ENCODE data around the gene PITPNB. TPM values are rescaled to one million over a fixed set of nuclear protein-coding genes. Genes with fewer than 3 reads are reported as not detected.

Gene PITPNB
- total RNA-seq, 3 donors from 2014 or later, result 41.1 to 49.2 (median 47.5) TPM

DNA sequence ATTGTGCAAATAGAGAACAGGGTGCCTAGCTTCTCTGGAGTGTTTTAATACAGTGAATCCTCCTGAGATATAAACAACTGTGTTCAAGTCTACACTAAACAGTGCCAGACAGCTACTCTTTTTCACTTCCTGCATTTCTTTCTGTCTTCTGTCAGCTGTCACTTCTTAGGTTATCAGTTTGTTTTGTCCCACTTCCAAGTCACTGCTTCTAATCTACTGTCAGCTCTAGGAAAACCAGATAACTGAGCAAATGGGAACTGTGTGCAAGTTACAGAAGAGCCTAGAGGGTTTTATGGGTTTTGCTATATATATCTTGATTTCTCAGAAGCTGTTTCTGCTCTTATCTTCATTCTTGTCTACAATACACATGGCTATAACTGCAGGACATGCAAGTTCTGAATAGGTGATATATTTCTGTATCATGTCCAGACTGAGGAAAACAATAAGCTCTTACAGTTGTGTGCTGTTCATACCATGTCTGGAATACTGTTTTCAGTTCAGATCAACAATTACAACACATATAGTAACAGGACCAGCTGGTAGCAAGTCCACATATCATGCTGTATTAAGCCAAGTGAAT lies 5.8 kb downstream of the PITPNB start:
- no peak overlapping the region for H3K27ac ChIP-seq
- no peak for DNase-seq (ENCODE audit: low spot score in 2 of 2)
- peaks cover 0 to 10% of the 10 kb centered on the region in 2 donors for H3K4me1 ChIP-seq
- TF ChIP-seq POLR2A (IDR thresholded peaks at IDR 0.05) (no peak), POLR2AphosphoS5 (IDR thresholded peaks at IDR 0.05) (no peak)
- TF ChIP-seq, protein P1, sequence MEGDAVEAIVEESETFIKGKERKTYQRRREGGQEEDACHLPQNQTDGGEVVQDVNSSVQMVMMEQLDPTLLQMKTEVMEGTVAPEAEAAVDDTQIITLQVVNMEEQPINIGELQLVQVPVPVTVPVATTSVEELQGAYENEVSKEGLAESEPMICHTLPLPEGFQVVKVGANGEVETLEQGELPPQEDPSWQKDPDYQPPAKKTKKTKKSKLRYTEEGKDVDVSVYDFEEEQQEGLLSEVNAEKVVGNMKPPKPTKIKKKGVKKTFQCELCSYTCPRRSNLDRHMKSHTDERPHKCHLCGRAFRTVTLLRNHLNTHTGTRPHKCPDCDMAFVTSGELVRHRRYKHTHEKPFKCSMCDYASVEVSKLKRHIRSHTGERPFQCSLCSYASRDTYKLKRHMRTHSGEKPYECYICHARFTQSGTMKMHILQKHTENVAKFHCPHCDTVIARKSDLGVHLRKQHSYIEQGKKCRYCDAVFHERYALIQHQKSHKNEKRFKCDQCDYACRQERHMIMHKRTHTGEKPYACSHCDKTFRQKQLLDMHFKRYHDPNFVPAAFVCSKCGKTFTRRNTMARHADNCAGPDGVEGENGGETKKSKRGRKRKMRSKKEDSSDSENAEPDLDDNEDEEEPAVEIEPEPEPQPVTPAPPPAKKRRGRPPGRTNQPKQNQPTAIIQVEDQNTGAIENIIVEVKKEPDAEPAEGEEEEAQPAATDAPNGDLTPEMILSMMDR (IDR thresholded peaks at IDR 0.05), result no peak
- H3K27me3 ChIP-seq, result no peaks in the 10 kb centered on the region
- H3K9me3 ChIP-seq, result no peaks in the 10 kb centered on the region
- H3K4me3 ChIP-seq, result no peak overlapping the region
- intact Hi-C loops (cut with DNase I; ENCODE audit: low total_unique reads), result no loop called here
- H3K36me3 ChIP-seq, result peaks cover 4% of the 10 kb centered on the region

DNA sequence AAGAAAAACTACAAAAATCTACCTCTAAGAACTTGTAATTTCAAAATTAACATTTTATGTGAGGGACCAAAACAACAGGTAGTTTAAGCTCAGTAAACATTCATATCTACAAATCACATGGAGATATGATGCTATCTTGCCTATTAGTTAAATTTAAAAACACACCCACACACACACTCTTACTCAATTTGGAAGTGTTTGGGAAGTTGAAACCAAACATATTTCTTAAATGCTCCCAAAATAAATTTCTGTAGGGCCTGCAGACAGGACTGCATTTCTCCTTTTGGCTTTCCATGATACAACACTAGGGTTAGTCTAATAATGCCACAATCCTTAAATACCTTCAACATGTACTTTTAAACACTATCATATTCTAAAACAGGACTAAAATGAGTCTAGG lies 7.0 kb downstream of the PITPNB start:
- no peak for DNase-seq (ENCODE audit: low spot score in 2 of 2)
- peaks cover 0 to 10% of the 10 kb centered on the region in 2 donors for H3K4me1 ChIP-seq
- intact Hi-C loops (cut with DNase I; ENCODE audit: low total_unique reads), result no loop called here
- H3K36me3 ChIP-seq, result peaks cover 4% of the 10 kb centered on the region
- no peak for TF ChIP-seq POLR2A (IDR thresholded peaks at IDR 0.05)
- TF ChIP-seq, protein P1 (IDR thresholded peaks at IDR 0.05), result no peak
- no peak for TF ChIP-seq POLR2AphosphoS5 (IDR thresholded peaks at IDR 0.05)
- no peaks in the 10 kb centered on the region for H3K9me3 ChIP-seq
- no peaks in the 10 kb centered on the region for H3K27me3 ChIP-seq
- no peak overlapping the region for H3K27ac ChIP-seq
- no peak overlapping the region for H3K4me3 ChIP-seq

DNA sequence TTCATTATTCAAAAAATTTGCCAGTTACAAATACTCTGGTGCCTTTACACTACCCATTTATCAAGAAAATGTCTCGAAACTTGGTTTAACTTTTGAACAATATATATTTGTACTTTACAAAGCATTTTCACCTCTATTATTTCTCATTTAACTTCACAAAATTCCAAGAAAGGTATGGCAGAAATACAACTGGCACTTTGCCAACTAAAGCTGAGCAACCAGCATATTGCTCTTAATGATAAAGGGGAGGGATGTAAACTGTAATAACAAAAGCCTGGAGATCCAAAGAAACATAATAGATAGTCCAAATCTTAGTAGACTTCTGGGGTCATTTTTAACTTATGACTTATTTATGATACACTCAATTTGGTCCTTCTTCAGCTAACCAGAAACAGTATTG lies 7.7 kb downstream of the PITPNB start:
- Histone ChIP-seq H3K4me1 (peaks cover 0 to 10% of the 10 kb centered on the region in 2 donors), H3K27ac (no peak overlapping the region), H3K4me3 (no peak overlapping the region), H3K9me3 (no peaks in the 10 kb centered on the region), H3K36me3 (peaks cover 4% of the 10 kb centered on the region), H3K27me3 (no peaks in the 10 kb centered on the region)
- TF ChIP-seq, protein P1 (IDR thresholded peaks at IDR 0.05), result no peak
- no peak for TF ChIP-seq POLR2A (IDR thresholded peaks at IDR 0.05)
- TF ChIP-seq POLR2AphosphoS5 (IDR thresholded peaks at IDR 0.05), result no peak
- no peak for DNase-seq (ENCODE audit: low spot score in 2 of 2)
- intact Hi-C loops (cut with DNase I; ENCODE audit: low total_unique reads), result no loop called here

DNA sequence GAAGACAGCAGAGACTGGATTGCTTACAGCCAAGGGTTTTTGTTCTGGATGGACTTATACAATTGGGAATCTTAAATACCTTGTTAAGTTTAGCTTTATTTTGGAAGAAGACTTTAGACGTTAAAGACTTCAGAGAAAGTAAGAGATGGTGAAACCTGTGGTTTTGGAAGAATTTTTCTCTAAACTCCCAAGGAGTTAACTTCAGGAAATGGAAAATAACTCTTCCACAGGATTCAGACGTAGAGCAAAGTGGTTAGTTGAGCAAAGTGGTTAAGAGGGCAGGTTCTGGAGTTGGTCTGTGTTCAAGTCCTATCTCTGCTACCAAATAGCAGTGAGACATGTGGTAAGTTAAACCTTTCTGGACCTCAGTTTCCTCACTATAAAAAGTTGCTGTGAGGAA lies 12.8 kb downstream of the PITPNB start:
- Histone ChIP-seq H3K9me3 (no peaks in the 10 kb centered on the region), H3K27ac (no peak overlapping the region), H3K4me3 (no peak overlapping the region), H3K27me3 (no peaks in the 10 kb centered on the region), H3K36me3 (peaks cover 4% of the 10 kb centered on the region), H3K4me1 (no peaks in the 10 kb centered on the region)
- intact Hi-C loops (cut with DNase I; ENCODE audit: low total_unique reads), result no loop called here
- no peak for DNase-seq (ENCODE audit: low spot score in 2 of 2)
- TF ChIP-seq POLR2AphosphoS5 (IDR thresholded peaks at IDR 0.05) (no peak), POLR2A (IDR thresholded peaks at IDR 0.05) (no peak)
- TF ChIP-seq, protein P1 (IDR thresholded peaks at IDR 0.05), result no peak

DNA sequence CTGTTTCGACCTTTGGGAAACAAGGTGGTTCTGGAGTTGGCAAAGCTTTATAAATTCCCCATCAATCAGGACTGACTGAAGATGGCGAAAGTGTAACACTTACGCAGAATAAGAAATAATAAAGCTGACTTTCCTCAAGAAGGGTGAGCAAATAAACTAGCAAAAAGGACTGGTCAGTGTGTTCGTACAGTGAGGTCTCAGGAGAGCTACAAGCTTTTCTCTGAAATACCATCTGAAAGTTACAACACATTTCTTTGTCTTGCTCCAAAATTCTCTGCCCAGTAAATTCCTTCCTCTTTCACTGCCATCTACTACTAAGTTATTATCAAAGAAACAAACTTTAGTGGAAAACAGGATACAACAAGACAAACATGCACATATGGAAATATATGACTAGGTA lies 13.4 kb downstream of the PITPNB start:
- no peak for DNase-seq (ENCODE audit: low spot score in 2 of 2)
- Histone ChIP-seq H3K36me3 (peaks cover 2% of the 10 kb centered on the region), H3K4me1 (no peaks in the 10 kb centered on the region), H3K27ac (no peak overlapping the region), H3K27me3 (no peaks in the 10 kb centered on the region), H3K9me3 (no peaks in the 10 kb centered on the region), H3K4me3 (no peak overlapping the region)
- intact Hi-C loops (cut with DNase I; ENCODE audit: low total_unique reads), result no loop called here
- TF ChIP-seq, protein P1 (IDR thresholded peaks at IDR 0.05), result no peak
- TF ChIP-seq POLR2AphosphoS5 (IDR thresholded peaks at IDR 0.05) (no peak), POLR2A (IDR thresholded peaks at IDR 0.05) (no peak)

All from breast epithelium (tissue), 4 donors.